Panc1 (cell line): ENCODE data around the gene EHD4. TPM values are rescaled to one million over a fixed set of nuclear protein-coding genes. Genes with fewer than 3 reads are reported as not detected.

Experiments
- ATAC-seq: fragments of 200-7000 bp; cut with Tn5 transposase; 2 replicates; pipeline ENCODE4 v1.9.1; 2020; ENCODE audit warnings: mild to moderate bottlenecking, moderate library complexity
- BruUV-seq: library from RNA; stranded (reverse); fragments of 400-500 nt; replicated peaks from 2 replicates; lab custom pipeline; 2021; lab: Mats Ljungman, UMichigan
- CTCF ChIA-PET: fragments of 300-600 bp; sonication (Branson Sonifier 250); formaldehyde crosslinking; loops from one replicate; lab custom pipeline; 2022; ENCODE audit warnings: antibody characterized with exemption; lab: Charles Lee
- POLR2A ChIA-PET: fragments of 300-600 bp; sonication (Branson Sonifier 250); formaldehyde crosslinking; loops from one replicate; lab custom pipeline; 2022; ENCODE audit warnings: antibody characterized with exemption; lab: Charles Lee
- DNase-seq: peaks from one replicate; pipeline ENCODE4 v3.0.0-alpha.2; 2010; ENCODE audit warnings: low read depth, low spot score
- H3K27ac ChIP-seq: 2 replicates; pipeline ENCODE4 v1.5.1; 2011; ENCODE audit warnings: mild to moderate bottlenecking, low read length, inconsistent platforms
- H3K27me3 ChIP-seq: fragments of 200-500 bp; sonication (Bioruptor generic); 2 replicates; pipeline ENCODE4 v1.6.0; 2014; ENCODE audit warnings: low read length, inconsistent platforms; ENCODE audit not compliant: control insufficient read depth, insufficient read depth
- H3K36me3 ChIP-seq: fragments of 200-500 bp; sonication (Bioruptor generic); 2 replicates; pipeline ENCODE4 v1.5.1; 2014; ENCODE audit warnings: inconsistent platforms, mild to moderate bottlenecking, low read length, moderate library complexity; ENCODE audit not compliant: control insufficient read depth, insufficient read depth
- H3K4me1 ChIP-seq: 2 replicates; pipeline ENCODE4 v1.5.1; 2011; ENCODE audit warnings: inconsistent platforms, mild to moderate bottlenecking, low read length, moderate library complexity; ENCODE audit not compliant: control insufficient read depth, insufficient read depth
- H3K4me3 ChIP-seq, 2 experiments: 2 replicates each; pipeline ENCODE4 v1.5.1; 2011 to 2012; ENCODE audit warnings: low read depth in 2 of 2, low read length in 2 of 2, mild to moderate bottlenecking in 2 of 2, inconsistent platforms in 1 of 2, moderate library complexity in 1 of 2
- H3K9me3 ChIP-seq: fragments of 200-500 bp; sonication (Bioruptor generic); 2 replicates; pipeline ENCODE4 v1.5.1; 2014; ENCODE audit warnings: low read depth, mild to moderate bottlenecking, inconsistent platforms, low read length, moderate library complexity; ENCODE audit not compliant: control insufficient read depth, insufficient read depth
- POLR2AphosphoS5 ChIP-seq: IDR thresholded peaks from 2 replicates; pipeline ENCODE4 v1.6.1; 2012; ENCODE audit warnings: mild to moderate bottlenecking, low read depth, low read length, moderate library complexity
- SIN3A ChIP-seq: IDR thresholded peaks from 2 replicates; pipeline ENCODE4 v1.6.1; 2012; ENCODE audit warnings: low read depth, mild to moderate bottlenecking, low read length, moderate library complexity, borderline replicate concordance; ENCODE audit not compliant: insufficient read depth
- TCF7L2 ChIP-seq: IDR thresholded peaks from 2 replicates; pipeline ENCODE4 v1.6.1; 2011; ENCODE audit warnings: mild to moderate bottlenecking, low read depth, low read length, inconsistent platforms
- in situ Hi-C: cut with HindIII; loops from 2 replicates; pipeline ENCODE4 v1.10.0; 2016; ENCODE audit warnings: low sequenced_read_pairs, low pct_unique_long_range_greater_than_20kb
- intact Hi-C: fragments of 100-400 bp; cut with micrococcal nuclease; formaldehyde crosslinking; loops from one replicate; pipeline ENCODE4 v1.10.0; 2022; ENCODE audit not compliant: unreplicated experiment
- total RNA-seq: library from RNA; stranded (reverse); gene quantifications from one replicate; pipeline ENCODE4 v1.2.1, GENCODE V29; 2021; ENCODE audit not compliant: unreplicated experiment
- TF ChIP-seq, protein P1 (sequence below), 2 experiments: IDR thresholded peaks; 2 replicates each; pipeline ENCODE4 v1.6.1; 2011 to 2012; ENCODE audit warnings: low read depth in 2 of 2, control low read depth in 1 of 2, low read length in 1 of 2, mild to moderate bottlenecking in 1 of 2, moderate library complexity in 1 of 2; ENCODE audit not compliant: insufficient read depth in 1 of 2
- TF ChIP-seq, protein P2 (sequence below): fragments of 450-650 bp; IDR thresholded peaks from 2 replicates; pipeline ENCODE4 v1.5.1; 2017; ENCODE audit warnings: mild to moderate bottlenecking

The EHD4 gene
- total RNA-seq, 1 experiment from 2014 or later = 43.2 TPM

DNA sequence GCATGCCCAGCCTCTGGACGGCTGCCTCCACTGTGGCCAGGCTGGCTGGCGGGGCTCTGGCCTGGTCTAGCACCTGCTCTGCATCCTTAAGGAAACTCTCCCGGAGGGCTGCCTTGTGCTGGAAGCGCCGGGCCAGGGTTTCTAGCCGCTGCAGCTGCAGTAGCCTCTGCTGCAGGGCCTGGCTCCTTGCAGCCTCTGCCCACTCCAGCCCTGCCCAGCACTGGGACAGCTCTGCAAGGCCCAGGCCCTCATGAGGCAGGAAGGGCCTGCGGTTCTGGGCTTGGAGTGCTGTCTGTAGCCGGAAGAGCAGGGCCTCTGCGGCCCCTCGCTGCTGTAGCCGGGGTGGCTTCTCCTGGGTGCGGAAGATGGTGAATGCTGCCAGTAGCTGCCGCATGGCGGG lies 86.5 kb downstream of the EHD4 start:
- CTCF ChIA-PET = no interaction called here
- intact Hi-C loops = no loop called here
- POLR2A ChIA-PET = no interaction called here

DNA sequence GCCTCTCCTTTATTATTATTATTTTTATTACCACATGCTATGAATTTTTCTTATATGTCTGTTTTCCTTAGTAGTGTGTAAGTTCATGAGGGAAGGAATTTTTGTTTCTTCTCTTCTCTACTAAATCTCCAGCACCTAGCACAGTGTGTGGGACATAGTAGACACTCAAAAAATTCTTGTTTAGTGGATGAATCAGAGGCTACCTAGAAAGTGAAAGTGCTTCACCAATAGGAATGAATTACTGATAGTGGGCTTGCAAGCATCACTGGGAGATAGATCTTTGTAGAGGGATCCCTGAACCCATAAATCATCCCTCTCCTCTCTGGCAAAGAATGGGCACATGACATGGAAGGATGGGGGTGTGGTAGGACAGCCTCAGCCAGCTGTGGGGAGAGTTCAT lies 87.0 kb downstream of the EHD4 start:
- Histone ChIP-seq H3K9me3 (no peaks in the 10 kb centered on the region), H3K27me3 (no peaks in the 10 kb centered on the region), H3K4me1 (no peaks in the 10 kb centered on the region), H3K36me3 (no peaks in the 10 kb centered on the region), H3K4me3 (no peak overlapping the region), H3K27ac (no peak overlapping the region)
- DNase-seq (no peak), ATAC-seq (no peak)
- in situ Hi-C loops = no loop called here
- intact Hi-C loops = no loop called here
- TF ChIP-seq SIN3A (no peak), POLR2AphosphoS5 (no peak)
- ChIA-PET CTCF (no interaction called here), POLR2A (no interaction called here)
- no TSS peak for BruUV-seq

More for the DNA sequence above, 86.5 kb downstream of the EHD4 start:
- no peak for ATAC-seq
- DNase-seq = no peak
- no TSS peak for BruUV-seq
- Histone ChIP-seq H3K9me3 (no peaks in the 10 kb centered on the region), H3K4me3 (no peak overlapping the region), H3K36me3 (no peaks in the 10 kb centered on the region), H3K27ac (no peak overlapping the region), H3K27me3 (no peaks in the 10 kb centered on the region), H3K4me1 (no peaks in the 10 kb centered on the region)
- TF ChIP-seq POLR2AphosphoS5 = no peak
- TF ChIP-seq TCF7L2 = no peak
- TF ChIP-seq, protein P1, sequence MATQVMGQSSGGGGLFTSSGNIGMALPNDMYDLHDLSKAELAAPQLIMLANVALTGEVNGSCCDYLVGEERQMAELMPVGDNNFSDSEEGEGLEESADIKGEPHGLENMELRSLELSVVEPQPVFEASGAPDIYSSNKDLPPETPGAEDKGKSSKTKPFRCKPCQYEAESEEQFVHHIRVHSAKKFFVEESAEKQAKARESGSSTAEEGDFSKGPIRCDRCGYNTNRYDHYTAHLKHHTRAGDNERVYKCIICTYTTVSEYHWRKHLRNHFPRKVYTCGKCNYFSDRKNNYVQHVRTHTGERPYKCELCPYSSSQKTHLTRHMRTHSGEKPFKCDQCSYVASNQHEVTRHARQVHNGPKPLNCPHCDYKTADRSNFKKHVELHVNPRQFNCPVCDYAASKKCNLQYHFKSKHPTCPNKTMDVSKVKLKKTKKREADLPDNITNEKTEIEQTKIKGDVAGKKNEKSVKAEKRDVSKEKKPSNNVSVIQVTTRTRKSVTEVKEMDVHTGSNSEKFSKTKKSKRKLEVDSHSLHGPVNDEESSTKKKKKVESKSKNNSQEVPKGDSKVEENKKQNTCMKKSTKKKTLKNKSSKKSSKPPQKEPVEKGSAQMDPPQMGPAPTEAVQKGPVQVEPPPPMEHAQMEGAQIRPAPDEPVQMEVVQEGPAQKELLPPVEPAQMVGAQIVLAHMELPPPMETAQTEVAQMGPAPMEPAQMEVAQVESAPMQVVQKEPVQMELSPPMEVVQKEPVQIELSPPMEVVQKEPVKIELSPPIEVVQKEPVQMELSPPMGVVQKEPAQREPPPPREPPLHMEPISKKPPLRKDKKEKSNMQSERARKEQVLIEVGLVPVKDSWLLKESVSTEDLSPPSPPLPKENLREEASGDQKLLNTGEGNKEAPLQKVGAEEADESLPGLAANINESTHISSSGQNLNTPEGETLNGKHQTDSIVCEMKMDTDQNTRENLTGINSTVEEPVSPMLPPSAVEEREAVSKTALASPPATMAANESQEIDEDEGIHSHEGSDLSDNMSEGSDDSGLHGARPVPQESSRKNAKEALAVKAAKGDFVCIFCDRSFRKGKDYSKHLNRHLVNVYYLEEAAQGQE (IDR thresholded peaks at IDR 0.05; ENCODE audit: insufficient read depth in 1 of 2, low read depth in 2 of 2, low read length in 1 of 2) = no peak
- TF ChIP-seq SIN3A = no peak
- TF ChIP-seq, protein P2, sequence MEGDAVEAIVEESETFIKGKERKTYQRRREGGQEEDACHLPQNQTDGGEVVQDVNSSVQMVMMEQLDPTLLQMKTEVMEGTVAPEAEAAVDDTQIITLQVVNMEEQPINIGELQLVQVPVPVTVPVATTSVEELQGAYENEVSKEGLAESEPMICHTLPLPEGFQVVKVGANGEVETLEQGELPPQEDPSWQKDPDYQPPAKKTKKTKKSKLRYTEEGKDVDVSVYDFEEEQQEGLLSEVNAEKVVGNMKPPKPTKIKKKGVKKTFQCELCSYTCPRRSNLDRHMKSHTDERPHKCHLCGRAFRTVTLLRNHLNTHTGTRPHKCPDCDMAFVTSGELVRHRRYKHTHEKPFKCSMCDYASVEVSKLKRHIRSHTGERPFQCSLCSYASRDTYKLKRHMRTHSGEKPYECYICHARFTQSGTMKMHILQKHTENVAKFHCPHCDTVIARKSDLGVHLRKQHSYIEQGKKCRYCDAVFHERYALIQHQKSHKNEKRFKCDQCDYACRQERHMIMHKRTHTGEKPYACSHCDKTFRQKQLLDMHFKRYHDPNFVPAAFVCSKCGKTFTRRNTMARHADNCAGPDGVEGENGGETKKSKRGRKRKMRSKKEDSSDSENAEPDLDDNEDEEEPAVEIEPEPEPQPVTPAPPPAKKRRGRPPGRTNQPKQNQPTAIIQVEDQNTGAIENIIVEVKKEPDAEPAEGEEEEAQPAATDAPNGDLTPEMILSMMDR = no peak
- in situ Hi-C loops = no loop called here

DNA sequence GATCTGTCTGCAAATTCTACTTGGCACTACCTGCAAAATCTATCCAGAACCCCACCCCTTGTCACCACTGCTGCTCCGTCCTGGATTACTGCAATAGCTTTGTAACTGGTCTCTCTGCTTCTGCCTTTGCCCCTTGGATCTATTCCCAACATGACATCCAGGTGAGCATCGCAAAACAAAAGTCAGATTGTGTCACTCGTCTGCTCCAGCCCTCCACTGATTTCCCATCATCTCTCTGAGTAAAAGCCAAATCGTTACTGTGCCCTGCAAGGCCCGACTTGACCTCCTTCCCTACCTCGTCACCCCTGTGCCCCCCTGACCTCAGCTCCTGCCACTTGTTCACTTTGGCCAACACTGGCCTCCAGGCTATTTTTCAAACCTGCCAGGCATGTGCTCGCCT lies 87.9 kb downstream of the EHD4 start:
- POLR2A ChIA-PET = no interaction called here

More for the DNA sequence above, 87.9 kb downstream of the EHD4 start:
- H3K36me3 ChIP-seq = no peaks in the 10 kb centered on the region
- ATAC-seq (no peak), DNase-seq (no peak)
- H3K4me3 ChIP-seq = no peak overlapping the region
- no peak overlapping the region for H3K27ac ChIP-seq
- no peaks in the 10 kb centered on the region for H3K9me3 ChIP-seq
- intact Hi-C loops (no loop called here), in situ Hi-C loops (no loop called here)
- no peaks in the 10 kb centered on the region for H3K4me1 ChIP-seq
- no peaks in the 10 kb centered on the region for H3K27me3 ChIP-seq
- CTCF ChIA-PET = no interaction called here
- TF ChIP-seq TCF7L2 (no peak), POLR2AphosphoS5 (no peak), SIN3A (no peak)
- TF ChIP-seq, protein P2 = no peak
- TF ChIP-seq, protein P1 (IDR thresholded peaks at IDR 0.05; ENCODE audit: insufficient read depth in 1 of 2, low read depth in 2 of 2, low read length in 1 of 2) = no peak
- BruUV-seq = no TSS peak
